ENCODE results near the gene SENP7. TPM values are rescaled to one million over a fixed set of nuclear protein-coding genes. Genes with fewer than 3 reads are reported as not detected.
"Not testable (repeated sequence)": the region's sequence is repeated elsewhere in the genome, so short reads cannot be mapped to it uniquely, and the experiment has no call there.

The SENP7 gene
- total RNA-seq, 1 donor from 2014 or later = 11.8 TPM

GRCh38 chr3:101544161-101544850 is 31.3 kb upstream of the SENP7 start:
- TF ChIP-seq CTCF (conservative IDR thresholded peaks at IDR 0.05; ENCODE audit: low read depth, low read length) = peak; percentile 55
- no peak overlapping the region for H3K4me3 ChIP-seq (ENCODE audit: low read depth, low read length)
- no peak for DNase-seq (ENCODE audit: low read depth)

- no peak for TF ChIP-seq CTCF (conservative IDR thresholded peaks at IDR 0.05; ENCODE audit: low read depth, low read length)
- no peak for DNase-seq (ENCODE audit: low read depth)
- H3K4me3 ChIP-seq (ENCODE audit: low read depth, low read length) = no peak overlapping the region
These were observed 29.9 kb upstream of the SENP7 start for GRCh38 chr3:101542957-101543356.

GRCh38 chr3:101536955-101537354 is 23.9 kb upstream of the SENP7 start:
- DNase-seq (ENCODE audit: low read depth); H3K4me3 ChIP-seq (ENCODE audit: low read depth, low read length): not testable (repeated sequence)

- H3K4me3 ChIP-seq (ENCODE audit: low read depth, low read length) = no peak overlapping the region
- no peak for TF ChIP-seq CTCF (conservative IDR thresholded peaks at IDR 0.05; ENCODE audit: low read depth, low read length)
- no peak for DNase-seq (ENCODE audit: low read depth)
These were observed 23.3 kb upstream of the SENP7 start for GRCh38 chr3:101536266-101536665.

GRCh38 chr3:101535221-101535620 is 22.2 kb upstream of the SENP7 start:
- no peak for DNase-seq (ENCODE audit: low read depth)
- no peak overlapping the region for H3K4me3 ChIP-seq (ENCODE audit: low read depth, low read length)
- no peak for TF ChIP-seq CTCF (conservative IDR thresholded peaks at IDR 0.05; ENCODE audit: low read depth, low read length)

- no peak for DNase-seq (ENCODE audit: low read depth)
- no peak overlapping the region for H3K4me3 ChIP-seq (ENCODE audit: low read depth, low read length)
- no peak for TF ChIP-seq CTCF (conservative IDR thresholded peaks at IDR 0.05; ENCODE audit: low read depth, low read length)
These were observed 20.6 kb upstream of the SENP7 start for GRCh38 chr3:101533603-101533968.

- TF ChIP-seq CTCF (conservative IDR thresholded peaks at IDR 0.05; ENCODE audit: low read depth, low read length) = no peak
- H3K4me3 ChIP-seq (ENCODE audit: low read depth, low read length) = no peak overlapping the region
- no peak for DNase-seq (ENCODE audit: low read depth)
These were observed 20.0 kb upstream of the SENP7 start for GRCh38 chr3:101532783-101533602.
